B cell (primary cell): ENCODE results near the gene TDRD5. TPM values are rescaled to one million over a fixed set of nuclear protein-coding genes. Genes with fewer than 3 reads are reported as not detected.

Source experiments
- ATAC-seq: fragments of 200-7000 bp; cut with Tn5 transposase; one replicate; pipeline ENCODE4 v1.10.0; 2021; ENCODE audit warnings: low read depth, mild to moderate bottlenecking, moderate number of reproducible peaks, moderate library complexity
- CTCF ChIA-PET: fragments of 350-600 bp; sonication (Branson Sonifier 250); formaldehyde crosslinking; loops from one replicate; lab custom pipeline; 2021; ENCODE audit warnings: antibody characterized with exemption, inconsistent platforms; lab: Charles Lee
- POLR2A ChIA-PET: fragments of 350-600 bp; sonication (Branson Sonifier 250); formaldehyde crosslinking; loops from one replicate; lab custom pipeline; 2021; ENCODE audit warnings: antibody characterized with exemption; lab: Charles Lee
- DNase-seq: peaks from one replicate; pipeline ENCODE4 v3.0.0; 2013
- H2AFZ ChIP-seq: 2 replicates; pipeline ENCODE4 v1.6.1; 2012; ENCODE audit warnings: mild to moderate bottlenecking, low read depth, low read length; ENCODE audit not compliant: insufficient read depth, poor library complexity, severe bottlenecking
- H3K27ac ChIP-seq, 2 donors: 1 replicate in 1 of 2; 2 replicates in 1 of 2; pipeline ENCODE4 v1.5.1; 2012 to 2013; ENCODE audit warnings: low read length in 2 of 2, mild to moderate bottlenecking in 2 of 2, moderate library complexity in 1 of 2
- H3K27me3 ChIP-seq, 4 experiments: fragments of 200-600 bp in 1 of 4; sonication (generic) in 1 of 4; replicated peaks in 1 of 4; 1 replicate in 2 of 4; 2 replicates in 2 of 4; pipeline versions ENCODE4 v1.6.1 to v1.7.0; 2013 to 2016; ENCODE audit warnings: low read length in 3 of 4, mild to moderate bottlenecking in 2 of 4, mixed read lengths in 1 of 4, moderate library complexity in 1 of 4; ENCODE audit not compliant: insufficient read depth in 4 of 4, control insufficient read depth in 3 of 4; ENCODE audit errors: control extremely low read depth in 1 of 4
- H3K36me3 ChIP-seq, 2 experiments: replicated peaks in 1 of 2; 1 replicate in 1 of 2; 2 replicates in 1 of 2; pipeline versions ENCODE4 v1.6.1 to v1.7.1; 2013; ENCODE audit warnings: low read length in 1 of 2; ENCODE audit not compliant: insufficient read depth in 2 of 2, control insufficient read depth in 1 of 2; ENCODE audit errors: control extremely low read depth in 1 of 2, extremely low read depth in 1 of 2
- H3K4me1 ChIP-seq, 2 donors: fragments of 200-600 bp in 1 of 2; sonication (generic) in 1 of 2; 1 replicate in 1 of 2; 2 replicates in 1 of 2; pipeline versions ENCODE4 v1.5.1 to v1.6.1; 2013 to 2017; ENCODE audit warnings: low read length in 2 of 2; ENCODE audit not compliant: control insufficient read depth in 2 of 2, insufficient read depth in 2 of 2
- H3K4me2 ChIP-seq: replicated peaks from 2 replicates; pipeline ENCODE3; 2012; ENCODE audit warnings: mild to moderate bottlenecking, low read depth, low read length; ENCODE audit not compliant: poor library complexity, severe bottlenecking
- H3K4me3 ChIP-seq, 5 experiments: fragments of 200-600 bp in 1 of 5; sonication (generic) in 1 of 5; 1 replicate in 3 of 5; 2 replicates in 2 of 5; pipeline versions ENCODE4 v1.5.1 to v1.7.0; 2011 to 2016; ENCODE audit warnings: low read length in 4 of 5, mild to moderate bottlenecking in 4 of 5, low read depth in 2 of 5, control low read depth in 1 of 5, moderate library complexity in 1 of 5; ENCODE audit not compliant: insufficient read depth in 1 of 5; ENCODE audit errors: control extremely low read depth in 1 of 5, extremely low read depth in 1 of 5
- H3K79me2 ChIP-seq: fragments of 200-600 bp; sonication (generic); one replicate; pipeline ENCODE4 v1.6.0; 2016; ENCODE audit warnings: low read length; ENCODE audit not compliant: control insufficient read depth, insufficient read depth
- H3K9ac ChIP-seq: fragments of 200-600 bp; sonication (generic); 2 replicates; pipeline ENCODE4 v1.6.1; 2017; ENCODE audit warnings: mild to moderate bottlenecking, low read length, moderate library complexity
- H3K9me3 ChIP-seq, 3 donors: one replicate each; pipeline versions ENCODE4 v1.6.1 to v1.7.1; 2013; ENCODE audit warnings: low read length in 2 of 3; ENCODE audit not compliant: control insufficient read depth in 2 of 3, insufficient read depth in 1 of 3; ENCODE audit errors: control extremely low read depth in 1 of 3
- H4K20me1 ChIP-seq: 2 replicates; pipeline ENCODE4 v1.6.0; 2012; ENCODE audit warnings: mild to moderate bottlenecking, low read length; ENCODE audit not compliant: insufficient read depth, control insufficient read depth, poor library complexity, severe bottlenecking
- H3K27ac Mint-ChIP-seq: one replicate; pipeline ENCODE4 v1.8.0; 2021; ENCODE audit warnings: mixed read lengths
- H3K27me3 Mint-ChIP-seq: one replicate; pipeline ENCODE4 v1.8.0; 2021; ENCODE audit warnings: mixed read lengths
- H3K4me1 Mint-ChIP-seq: one replicate; pipeline ENCODE4 v1.8.0; 2021; ENCODE audit warnings: mixed read lengths
- H3K4me3 Mint-ChIP-seq: one replicate; pipeline ENCODE4 v1.8.0; 2021; ENCODE audit warnings: mixed read lengths
- H3K9me3 Mint-ChIP-seq: one replicate; pipeline ENCODE4 v1.8.0; 2022; ENCODE audit warnings: mixed read lengths; ENCODE audit not compliant: insufficient read depth
- CTCF ChIP-seq: fragments of 200-600 bp; IDR thresholded peaks from one replicate; pipeline ENCODE4 v1.8.0; 2022; ENCODE audit warnings: antibody characterized with exemption, mild to moderate bottlenecking
- EZH2 ChIP-seq: IDR thresholded peaks from 2 replicates; pipeline ENCODE4 v1.6.1; 2012; ENCODE audit warnings: borderline replicate concordance, low read depth, mild to moderate bottlenecking, moderate library complexity, low read length; ENCODE audit not compliant: insufficient read depth, poor library complexity, severe bottlenecking
- WGBS: methylation state at CpG from one replicate; pipeline ENCODE4 v1.1.5; 2013; ENCODE audit warnings: missing lambda C conversion rate; ENCODE audit not compliant: insufficient coverage; 5-methylcytosine and 5-hydroxymethylcytosine counted together
- intact Hi-C: fragments of 100-400 bp; cut with micrococcal nuclease; formaldehyde crosslinking; loops from one replicate; pipeline ENCODE4 v1.10.0; 2022
- polyA plus RNA-seq: library from polyadenylated mRNA; depleted of rRNA; stranded (reverse); fragments of >200 nt; gene quantifications from 2 replicates; pipeline ENCODE4 v1.2.3, GENCODE V29; 2012
- total RNA-seq, 2 donors: library from RNA; stranded (reverse); fragments of 120-200 nt in 1 of 2; gene quantifications; 1 replicate in 1 of 2; 2 replicates in 1 of 2; pipeline versions ENCODE4 v1.2.3 to v1.2.4, GENCODE V29; 2013 to 2022

Gene TDRD5
- total and polyA plus RNA-seq, 2 donors (not counting 1 experiment from before 2014, with no cell fraction given): not detected

GRCh38 chr1:179586107-179586823, 5.4 kb upstream of the TDRD5 start:
- Mint-ChIP-seq H3K27me3 (peaks cover 59% of the 10 kb centered on the region), H3K27ac (no peak overlapping the region), H3K9me3 (no peaks in the 10 kb centered on the region), H3K4me3 (no peak overlapping the region), H3K4me1 (no peaks in the 10 kb centered on the region)
- ChIA-PET POLR2A (no interaction called here), CTCF (no interaction called here)
- no peak overlapping the region for H2AFZ ChIP-seq
- 18% methylated on average over 59 of the region's 60 CpGs for WGBS
- H3K79me2 ChIP-seq: no peaks in the 10 kb centered on the region
- H3K4me1 ChIP-seq: no peaks in the 10 kb centered on the region
- H3K4me2 ChIP-seq: peak overlapping the region; percentile 5
- no peak overlapping the region for H3K9ac ChIP-seq
- no peak overlapping the region for H3K4me3 ChIP-seq
- H3K9me3 ChIP-seq: peaks cover 0 to 16% (median 0%) of the 10 kb centered on the region in 3 donors
- no peak for TF ChIP-seq EZH2
- no peak for TF ChIP-seq CTCF
- intact Hi-C loops: no loop called here
- DNase-seq (no peak), ATAC-seq (no peak)
- no peaks in the 10 kb centered on the region for H4K20me1 ChIP-seq
- H3K36me3 ChIP-seq: no peaks in the 10 kb centered on the region
- no peak overlapping the region for H3K27ac ChIP-seq
- peaks cover 0 to 23% (median 7%) of the 10 kb centered on the region in 4 experiments for H3K27me3 ChIP-seq

GRCh38 chr1:179587336-179587735, 4.3 kb upstream of the TDRD5 start:
- ChIA-PET POLR2A (no interaction called here), CTCF (no interaction called here)
- Histone ChIP-seq H2AFZ (no peak overlapping the region), H3K9me3 (peaks cover 0 to 24% (median 0%) of the 10 kb centered on the region in 3 donors), H3K4me3 (no peak overlapping the region), H3K27ac (no peak overlapping the region), H3K79me2 (no peaks in the 10 kb centered on the region), H3K4me1 (no peaks in the 10 kb centered on the region), H3K4me2 (no peak overlapping the region), H3K9ac (no peak overlapping the region), H4K20me1 (no peaks in the 10 kb centered on the region), H3K27me3 (peaks cover 0 to 28% (median 9%) of the 10 kb centered on the region in 4 experiments), H3K36me3 (no peaks in the 10 kb centered on the region)
- H3K9me3 Mint-ChIP-seq: no peaks in the 10 kb centered on the region
- H3K27ac Mint-ChIP-seq: no peak overlapping the region
- H3K4me1 Mint-ChIP-seq: no peaks in the 10 kb centered on the region
- no peak overlapping the region for H3K4me3 Mint-ChIP-seq
- ATAC-seq (no peak), DNase-seq (no peak)
- TF ChIP-seq EZH2 (no peak), CTCF (no peak)
- H3K27me3 Mint-ChIP-seq: peaks cover 56% of the 10 kb centered on the region
- WGBS: 85% methylated on average over 4 of the region's 6 CpGs
- intact Hi-C loops: no loop called here
